Liver (tissue), 9 donors: ENCODE data around the gene PPFIBP1. TPM values are rescaled to one million over a fixed set of nuclear protein-coding genes. Genes with fewer than 3 reads are reported as not detected.

Source experiments
- DNase-seq: peaks from one replicate; pipeline ENCODE4 v3.0.0-alpha.2; 2017; ENCODE audit warnings: low spot score
- H3K27ac ChIP-seq, 2 donors: one replicate each; pipeline ENCODE4 v1.7.0; 2013; ENCODE audit warnings: inconsistent platforms in 2 of 2, low read length in 2 of 2, control low read depth in 1 of 2, low read depth in 1 of 2, mild to moderate bottlenecking in 1 of 2
- H3K27me3 ChIP-seq, 4 donors: one replicate each; pipeline versions ENCODE4 v1.6.1 to v1.7.0; 2013; ENCODE audit warnings: low read length in 3 of 4, inconsistent platforms in 1 of 4, mild to moderate bottlenecking in 1 of 4, moderate library complexity in 1 of 4; ENCODE audit not compliant: control insufficient read depth in 4 of 4, insufficient read depth in 4 of 4
- H3K36me3 ChIP-seq, 4 donors: one replicate each; pipeline versions ENCODE4 v1.6.1 to v1.7.0; 2013; ENCODE audit warnings: low read length in 3 of 4, mild to moderate bottlenecking in 3 of 4, low read depth in 1 of 4, moderate library complexity in 1 of 4; ENCODE audit not compliant: control insufficient read depth in 4 of 4, insufficient read depth in 3 of 4
- H3K4me1 ChIP-seq, 4 donors: one replicate each; pipeline versions ENCODE4 v1.6.1 to v1.7.0; 2013; ENCODE audit warnings: low read length in 3 of 4, mild to moderate bottlenecking in 3 of 4, moderate library complexity in 1 of 4; ENCODE audit not compliant: control insufficient read depth in 4 of 4, insufficient read depth in 4 of 4
- H3K4me3 ChIP-seq, 3 donors: one replicate each; pipeline versions ENCODE4 v1.6.1 to v1.7.0; 2013; ENCODE audit warnings: low read length in 3 of 3, control low read depth in 1 of 3, low read depth in 1 of 3, mild to moderate bottlenecking in 1 of 3
- H3K9ac ChIP-seq, 2 donors: one replicate each; pipeline ENCODE4 v1.7.0; 2013; ENCODE audit warnings: low read length in 2 of 2, mild to moderate bottlenecking in 2 of 2, moderate library complexity in 2 of 2, control low read depth in 1 of 2, low read depth in 1 of 2
- H3K9me3 ChIP-seq, 4 donors: one replicate each; pipeline versions ENCODE4 v1.6.1 to v1.7.0; 2013; ENCODE audit warnings: low read length in 3 of 4; ENCODE audit not compliant: control insufficient read depth in 4 of 4
- EGR1 ChIP-seq, 2 donors: IDR thresholded peaks; 2 replicates each; pipeline ENCODE4 v1.6.1; 2016 to 2018; ENCODE audit warnings: antibody characterized with exemption in 2 of 2, low read depth in 2 of 2
- FOXA1 ChIP-seq: IDR thresholded peaks from 2 replicates; pipeline ENCODE4 v1.6.1; 2016; ENCODE audit warnings: antibody characterized with exemption
- FOXA2 ChIP-seq: IDR thresholded peaks from 2 replicates; pipeline ENCODE4 v1.6.1; 2016; ENCODE audit warnings: antibody characterized with exemption
- GABPA ChIP-seq, 2 donors: IDR thresholded peaks in 1 of 2; conservative IDR thresholded peaks in 1 of 2; 2 replicates each; pipeline ENCODE4 v1.6.1; 2016; ENCODE audit warnings: antibody characterized with exemption in 2 of 2, mild to moderate bottlenecking in 1 of 2, moderate library complexity in 1 of 2
- HNF4A ChIP-seq, 2 donors: conservative IDR thresholded peaks; 2 replicates each; pipeline ENCODE4 v1.6.1; 2016; ENCODE audit warnings: antibody characterized with exemption in 2 of 2, mild to moderate bottlenecking in 2 of 2
- HNF4G ChIP-seq: IDR thresholded peaks from 2 replicates; pipeline ENCODE4 v1.6.1; 2016; ENCODE audit warnings: antibody characterized with exemption
- JUND ChIP-seq, 2 donors: IDR thresholded peaks; 2 replicates each; pipeline ENCODE4 v1.6.1; 2016; ENCODE audit warnings: antibody characterized with exemption in 2 of 2
- MAX ChIP-seq: IDR thresholded peaks from 2 replicates; pipeline ENCODE4 v1.6.1; 2016; ENCODE audit warnings: antibody characterized with exemption
- NR2F2 ChIP-seq: IDR thresholded peaks from 2 replicates; pipeline ENCODE4 v1.6.1; 2016; ENCODE audit warnings: antibody characterized with exemption
- RAD21 ChIP-seq, 2 donors: IDR thresholded peaks; 2 replicates each; pipeline ENCODE4 v1.6.1; 2016; ENCODE audit warnings: antibody characterized with exemption in 2 of 2, mild to moderate bottlenecking in 2 of 2
- REST ChIP-seq: IDR thresholded peaks from 2 replicates; pipeline ENCODE4 v1.6.1; 2016; ENCODE audit warnings: antibody characterized with exemption, mild to moderate bottlenecking
- RXRA ChIP-seq, 2 donors: IDR thresholded peaks; 2 replicates each; pipeline ENCODE4 v1.6.1; 2017 to 2018; ENCODE audit warnings: antibody characterized with exemption in 2 of 2, mild to moderate bottlenecking in 1 of 2
- TAF1 ChIP-seq: conservative IDR thresholded peaks from 2 replicates; pipeline ENCODE4 v1.6.1; 2016; ENCODE audit warnings: antibody characterized with exemption, mild to moderate bottlenecking
- YY1 ChIP-seq: IDR thresholded peaks from 2 replicates; pipeline ENCODE4 v1.6.1; 2016; ENCODE audit warnings: antibody characterized with exemption, mild to moderate bottlenecking
- ZBTB33 ChIP-seq: IDR thresholded peaks from 2 replicates; pipeline ENCODE4 v1.6.1; 2016; ENCODE audit warnings: antibody characterized with exemption
- WGBS: extraction: QIAGEN DNeasy Blood & Tissue Kit; methylation state at CpG from one replicate; pipeline ENCODE4 v1.1.7; 2013; 5-methylcytosine and 5-hydroxymethylcytosine counted together
- polyA plus RNA-seq, 2 donors: library from polyadenylated mRNA; stranded (reverse) in 1 of 2; unstranded in 1 of 2; fragments of 200-250 nt in 1 of 2; fragments of >200 nt in 1 of 2; fragmentation: Nextera tagmentation in 1 of 2; extraction: Ambion mirVana in 1 of 2; gene quantifications; one replicate each; pipeline versions ENCODE4 v1.2.1 to v1.2.3, GENCODE V29; 2013 to 2015
- total RNA-seq, 2 donors: library from RNA; depleted of rRNA; stranded (reverse); fragments of >200 nt; gene quantifications; one replicate each; pipeline ENCODE4 v1.2.3, GENCODE V29; 2014
- TF ChIP-seq, protein P1 (sequence below): fragments of 150-350 bp; IDR thresholded peaks from 2 replicates; pipeline ENCODE4 v1.5.1; 2017; ENCODE audit warnings: improper control_type of control experiment, low read depth, low read length; ENCODE audit not compliant: missing input control
- TF ChIP-seq, protein P2 (sequence below): IDR thresholded peaks from 2 replicates; pipeline ENCODE4 v1.6.1; 2016; ENCODE audit warnings: antibody characterized with exemption
- donor health status: healthy.
- donor health status: healthy.
- donor health status: healthy.
- donor health status: healthy.
- donor health status: healthy.

The PPFIBP1 gene
- total and polyA plus RNA-seq, 4 donors, result 10.5 to 65.8 (median 17.4) TPM

DNA sequence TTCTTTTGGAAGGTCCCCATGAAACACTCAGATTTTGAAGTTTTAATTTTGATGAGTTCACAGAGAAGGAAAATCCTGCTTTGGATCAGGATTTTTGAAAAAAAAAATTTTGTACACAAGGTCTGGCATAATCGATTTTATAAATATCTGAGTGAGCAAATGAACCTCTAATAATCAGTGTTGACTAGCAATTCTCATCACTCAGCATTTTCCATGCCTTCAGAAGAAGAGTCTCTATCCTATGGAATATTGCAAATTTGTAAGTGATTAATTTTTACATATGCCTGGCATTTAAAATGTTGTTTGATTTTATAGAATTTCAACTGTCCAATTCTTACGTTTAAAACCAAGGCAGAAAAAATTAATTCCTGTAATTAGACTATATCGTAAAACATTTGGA is 141.7 kb downstream of the PPFIBP1 start:
- H3K9ac ChIP-seq, result no peak overlapping the region
- no peaks in the 10 kb centered on the region for H3K9me3 ChIP-seq
- no peak overlapping the region for H3K27ac ChIP-seq
- 65% methylated on average over 3 of the region's 3 CpGs for WGBS
- H3K36me3 ChIP-seq, result peaks cover 0 to 51% (median 24%) of the 10 kb centered on the region in 4 donors
- no peak overlapping the region for H3K4me3 ChIP-seq
- no peak for DNase-seq
- no peaks in the 10 kb centered on the region for H3K4me1 ChIP-seq
- no peaks in the 10 kb centered on the region for H3K27me3 ChIP-seq
- TF ChIP-seq HNF4A (conservative IDR thresholded peaks at IDR 0.05), result no peak
- TF ChIP-seq FOXA1, result no peak
- no peak for TF ChIP-seq RAD21 (IDR thresholded peaks at IDR 0.05)
- TF ChIP-seq REST, result no peak
- no peak for TF ChIP-seq MAX
- no peak for TF ChIP-seq TAF1
- no peak for TF ChIP-seq HNF4G
- no peak for TF ChIP-seq JUND (IDR thresholded peaks at IDR 0.05)
- TF ChIP-seq YY1, result no peak
- no peak for TF ChIP-seq GABPA (IDR thresholded peaks at IDR 0.05 in 1 of 2, conservative IDR thresholded peaks at IDR 0.05 in 1 of 2)
- TF ChIP-seq RXRA (IDR thresholded peaks at IDR 0.05), result no peak
- no peak for TF ChIP-seq EGR1 (IDR thresholded peaks at IDR 0.05; ENCODE audit: low read depth in 2 of 2)
- TF ChIP-seq FOXA2, result no peak
- no peak for TF ChIP-seq NR2F2
- TF ChIP-seq, protein P1, sequence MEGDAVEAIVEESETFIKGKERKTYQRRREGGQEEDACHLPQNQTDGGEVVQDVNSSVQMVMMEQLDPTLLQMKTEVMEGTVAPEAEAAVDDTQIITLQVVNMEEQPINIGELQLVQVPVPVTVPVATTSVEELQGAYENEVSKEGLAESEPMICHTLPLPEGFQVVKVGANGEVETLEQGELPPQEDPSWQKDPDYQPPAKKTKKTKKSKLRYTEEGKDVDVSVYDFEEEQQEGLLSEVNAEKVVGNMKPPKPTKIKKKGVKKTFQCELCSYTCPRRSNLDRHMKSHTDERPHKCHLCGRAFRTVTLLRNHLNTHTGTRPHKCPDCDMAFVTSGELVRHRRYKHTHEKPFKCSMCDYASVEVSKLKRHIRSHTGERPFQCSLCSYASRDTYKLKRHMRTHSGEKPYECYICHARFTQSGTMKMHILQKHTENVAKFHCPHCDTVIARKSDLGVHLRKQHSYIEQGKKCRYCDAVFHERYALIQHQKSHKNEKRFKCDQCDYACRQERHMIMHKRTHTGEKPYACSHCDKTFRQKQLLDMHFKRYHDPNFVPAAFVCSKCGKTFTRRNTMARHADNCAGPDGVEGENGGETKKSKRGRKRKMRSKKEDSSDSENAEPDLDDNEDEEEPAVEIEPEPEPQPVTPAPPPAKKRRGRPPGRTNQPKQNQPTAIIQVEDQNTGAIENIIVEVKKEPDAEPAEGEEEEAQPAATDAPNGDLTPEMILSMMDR, result no peak

- DNase-seq, result no peak
- no peaks in the 10 kb centered on the region for H3K9me3 ChIP-seq
- H3K27me3 ChIP-seq, result no peaks in the 10 kb centered on the region
- no peak overlapping the region for H3K9ac ChIP-seq
- WGBS, result 48% methylated on average over 3 of the region's 3 CpGs
- no peaks in the 10 kb centered on the region for H3K4me1 ChIP-seq
- H3K4me3 ChIP-seq, result no peak overlapping the region
- peaks cover 0 to 49% (median 18%) of the 10 kb centered on the region in 4 donors for H3K36me3 ChIP-seq
- no peak overlapping the region for H3K27ac ChIP-seq
- TF ChIP-seq ZBTB33 (no peak), REST (no peak), EGR1 (IDR thresholded peaks at IDR 0.05; ENCODE audit: low read depth in 2 of 2) (no peak), MAX (no peak), NR2F2 (no peak), RAD21 (IDR thresholded peaks at IDR 0.05) (no peak), FOXA2 (no peak), FOXA1 (no peak), TAF1 (no peak), HNF4G (no peak), JUND (IDR thresholded peaks at IDR 0.05) (no peak)
- TF ChIP-seq, protein P1, result no peak
- TF ChIP-seq, protein P2, sequence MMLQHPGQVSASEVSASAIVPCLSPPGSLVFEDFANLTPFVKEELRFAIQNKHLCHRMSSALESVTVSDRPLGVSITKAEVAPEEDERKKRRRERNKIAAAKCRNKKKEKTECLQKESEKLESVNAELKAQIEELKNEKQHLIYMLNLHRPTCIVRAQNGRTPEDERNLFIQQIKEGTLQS, result no peak
Observed at GRCh38 chr12:27666510-27666909, 142.5 kb downstream of the PPFIBP1 start.
